MCF 10A (cell line): ENCODE results near the gene SLC50A1. TPM values are rescaled to one million over a fixed set of nuclear protein-coding genes. Genes with fewer than 3 reads are reported as not detected.

Source experiments
- BruUV-seq: library from RNA; stranded (reverse); fragments of 400-500 nt; replicated peaks from 2 replicates; lab custom pipeline; 2021; lab: Mats Ljungman, UMichigan
- CTCF ChIA-PET: fragments of 300-600 bp; sonication (Branson Sonifier 250); formaldehyde crosslinking; extraction: SDS; loops from one replicate; lab custom pipeline; 2021; ENCODE audit warnings: antibody characterized with exemption, inconsistent platforms; lab: Yijun Ruan, JAX
- POLR2A ChIA-PET: fragments of 300-600, 350-650 bp; sonication (Branson Sonifier 250); formaldehyde crosslinking; extraction: SDS; loops from one replicate; lab custom pipeline; 2020; ENCODE audit warnings: antibody characterized with exemption, inconsistent platforms; lab: Yijun Ruan, JAX
- DNase-seq: peaks from one replicate; pipeline ENCODE4 v3.0.0-alpha.2; 2018; ENCODE audit not compliant: unreplicated experiment
- H3K27ac Mint-ChIP-seq: one replicate; pipeline ENCODE4 v1.8.0; 2022; ENCODE audit warnings: mild to moderate bottlenecking, low read depth, mixed read lengths; ENCODE audit not compliant: unreplicated experiment
- H3K27me3 Mint-ChIP-seq: one replicate; pipeline ENCODE4 v1.8.0; 2022; ENCODE audit warnings: mixed read lengths; ENCODE audit not compliant: insufficient read depth, unreplicated experiment
- H3K36me3 Mint-ChIP-seq: one replicate; pipeline ENCODE4 v1.8.0; 2022; ENCODE audit warnings: mild to moderate bottlenecking, moderate library complexity, mixed read lengths; ENCODE audit not compliant: insufficient read depth, unreplicated experiment
- H3K4me1 Mint-ChIP-seq: one replicate; pipeline ENCODE4 v1.8.0; 2022; ENCODE audit warnings: mixed read lengths; ENCODE audit not compliant: insufficient read depth, unreplicated experiment
- H3K4me3 Mint-ChIP-seq: one replicate; pipeline ENCODE4 v1.8.0; 2022; ENCODE audit warnings: mild to moderate bottlenecking, moderate library complexity, mixed read lengths; ENCODE audit not compliant: unreplicated experiment
- H3K9me3 Mint-ChIP-seq: one replicate; pipeline ENCODE4 v1.8.0; 2022; ENCODE audit warnings: mixed read lengths; ENCODE audit not compliant: unreplicated experiment
- intact Hi-C: fragments of 100-400 bp; cut with micrococcal nuclease; formaldehyde crosslinking; loops from 2 replicates; pipeline ENCODE4 v1.14.1; 2022
- total RNA-seq: library from RNA; stranded (reverse); gene quantifications from 2 replicates; pipeline ENCODE4 v1.2.3, GENCODE V29; 2022
- TF ChIP-seq, protein P1 (sequence below): fragments of 200-600 bp; IDR thresholded peaks from one replicate; pipeline ENCODE4 v1.8.0; 2022; ENCODE audit warnings: antibody characterized with exemption, mild to moderate bottlenecking; ENCODE audit not compliant: unreplicated experiment

SLC50A1 gene
- total RNA-seq, 1 experiment from 2014 or later = 91.2 TPM

DNA sequence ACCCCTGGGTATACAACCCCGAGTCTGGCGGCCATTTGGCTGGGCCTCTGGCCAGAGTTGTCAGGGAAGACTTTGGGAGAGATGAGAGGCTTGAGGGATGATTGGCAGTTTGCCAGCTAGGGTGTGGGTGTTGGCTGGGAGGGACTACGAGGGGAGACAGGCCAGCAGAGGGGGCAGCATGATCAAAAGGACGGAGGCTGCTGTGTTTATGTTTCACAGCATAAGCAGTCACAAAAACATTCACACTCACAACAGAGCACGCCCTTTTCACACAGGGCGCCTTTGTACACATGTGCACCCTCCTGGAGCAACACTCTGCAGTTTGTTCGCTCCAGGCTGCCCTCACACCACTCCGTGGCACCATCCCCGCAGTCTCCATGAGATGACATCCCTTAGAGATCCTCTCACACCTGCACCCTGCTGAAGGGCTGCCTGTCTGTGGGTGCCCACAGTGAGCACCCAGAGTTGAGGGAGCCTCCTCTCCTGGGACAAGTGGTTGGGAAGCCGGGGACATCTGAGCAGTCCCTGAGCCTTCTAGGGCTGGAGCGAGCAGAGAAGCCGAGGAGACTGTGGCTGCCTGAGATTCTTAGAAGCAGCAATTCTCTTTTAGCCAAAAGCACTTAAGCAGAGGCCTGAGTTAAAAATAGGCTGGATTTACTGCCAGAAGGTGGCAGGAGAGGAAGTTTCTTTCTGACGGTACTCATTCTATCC, 41.6 kb upstream of the SLC50A1 start:
- H3K9me3 Mint-ChIP-seq = no peaks in the 10 kb centered on the region
- peak; percentile 76 for DNase-seq
- POLR2A ChIA-PET = interaction anchor here (1.3 to 5.7 kb wide), 4 partner anchors 33 to 79 kb away, joined by 7 to 66 read pairs (median 14); partner anchors contain the start of genes EFNA1, KRTCAP2 and SLC50A1
- no peaks in the 10 kb centered on the region for H3K36me3 Mint-ChIP-seq
- peaks cover 17% of the 10 kb centered on the region for H3K27me3 Mint-ChIP-seq
- BruUV-seq = no TSS peak
- TF ChIP-seq, protein P1, sequence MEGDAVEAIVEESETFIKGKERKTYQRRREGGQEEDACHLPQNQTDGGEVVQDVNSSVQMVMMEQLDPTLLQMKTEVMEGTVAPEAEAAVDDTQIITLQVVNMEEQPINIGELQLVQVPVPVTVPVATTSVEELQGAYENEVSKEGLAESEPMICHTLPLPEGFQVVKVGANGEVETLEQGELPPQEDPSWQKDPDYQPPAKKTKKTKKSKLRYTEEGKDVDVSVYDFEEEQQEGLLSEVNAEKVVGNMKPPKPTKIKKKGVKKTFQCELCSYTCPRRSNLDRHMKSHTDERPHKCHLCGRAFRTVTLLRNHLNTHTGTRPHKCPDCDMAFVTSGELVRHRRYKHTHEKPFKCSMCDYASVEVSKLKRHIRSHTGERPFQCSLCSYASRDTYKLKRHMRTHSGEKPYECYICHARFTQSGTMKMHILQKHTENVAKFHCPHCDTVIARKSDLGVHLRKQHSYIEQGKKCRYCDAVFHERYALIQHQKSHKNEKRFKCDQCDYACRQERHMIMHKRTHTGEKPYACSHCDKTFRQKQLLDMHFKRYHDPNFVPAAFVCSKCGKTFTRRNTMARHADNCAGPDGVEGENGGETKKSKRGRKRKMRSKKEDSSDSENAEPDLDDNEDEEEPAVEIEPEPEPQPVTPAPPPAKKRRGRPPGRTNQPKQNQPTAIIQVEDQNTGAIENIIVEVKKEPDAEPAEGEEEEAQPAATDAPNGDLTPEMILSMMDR = peak; percentile 50
- intact Hi-C loops = loop anchor here (1.0 kb wide), 2 partner anchors 30 to 73 kb away; no protein-coding TSS in a partner anchor
- H3K4me3 Mint-ChIP-seq = no peak overlapping the region
- CTCF ChIA-PET = interaction anchor here (0.6 to 6.8 kb wide), 17 partner anchors 8 to 500 kb away, joined by 3 to 380 read pairs (median 10); partner anchors contain the start of genes DPM3, EFNA1, KRTCAP2 and SLC50A1
- no peak overlapping the region for H3K27ac Mint-ChIP-seq
- peaks cover 26% of the 10 kb centered on the region for H3K4me1 Mint-ChIP-seq

DNA sequence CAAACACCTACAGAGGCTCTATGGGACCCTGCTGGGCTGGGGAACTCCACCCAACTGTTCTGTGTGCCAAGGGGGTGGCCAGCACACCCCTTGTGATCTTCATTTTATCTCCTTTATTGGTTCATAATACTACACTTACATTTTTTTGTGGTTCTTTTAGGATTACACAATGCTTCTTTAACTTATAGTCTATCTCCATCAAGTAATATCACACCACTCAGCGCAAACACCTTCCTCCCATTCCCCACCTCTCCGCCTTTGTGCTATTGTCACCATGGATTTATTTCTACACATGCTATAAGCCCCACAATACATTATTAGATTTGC, 41.1 kb upstream of the SLC50A1 start:
- Mint-ChIP-seq H3K36me3 (no peaks in the 10 kb centered on the region), H3K4me1 (peaks cover 26% of the 10 kb centered on the region), H3K9me3 (no peaks in the 10 kb centered on the region), H3K27ac (no peak overlapping the region), H3K27me3 (peaks cover 17% of the 10 kb centered on the region), H3K4me3 (no peak overlapping the region)
- no peak for DNase-seq
- BruUV-seq = no TSS peak
- TF ChIP-seq, protein P1 = no peak
- POLR2A ChIA-PET = interaction anchor here (0.5 to 5.7 kb wide), 5 partner anchors 12 to 78 kb away, joined by 4 to 66 read pairs (median 8); partner anchors contain the start of genes EFNA1, KRTCAP2 and SLC50A1
- intact Hi-C loops = loop anchor here (1.0 kb wide), 2 partner anchors 30 to 73 kb away; no protein-coding TSS in a partner anchor
- CTCF ChIA-PET = interaction anchor here (0.6 to 4.8 kb wide), 21 partner anchors 9 to 229 kb away, joined by 3 to 58 read pairs (median 9); partner anchors contain the start of gene KRTCAP2

DNA sequence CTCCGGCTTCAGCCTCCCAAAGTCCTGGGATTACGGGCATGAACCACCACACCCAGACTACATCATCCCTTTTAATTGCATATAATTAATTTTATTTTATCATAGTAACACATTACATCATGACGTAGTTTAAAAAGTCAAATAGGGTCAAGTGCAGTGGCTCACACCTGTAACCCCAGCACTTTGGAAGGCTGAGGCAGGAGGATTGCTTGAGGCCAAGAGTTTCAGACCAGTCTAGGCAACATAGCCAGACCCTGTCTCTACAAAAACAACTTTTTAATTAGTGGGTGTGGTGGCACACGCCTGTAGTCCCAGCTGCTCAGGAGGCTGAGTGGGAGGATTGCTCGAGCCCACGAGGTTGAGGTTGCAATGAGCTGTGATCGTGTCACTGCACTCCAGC, 36.3 kb upstream of the SLC50A1 start:
- intact Hi-C loops = no loop called here
- POLR2A ChIA-PET = interaction anchor here (0.6 to 5.7 kb wide), 3 partner anchors 28 to 126 kb away, joined by 3 to 66 read pairs (median 3); partner anchors contain the start of genes EFNA1 and FLAD1
- peaks cover 12% of the 10 kb centered on the region for H3K4me1 Mint-ChIP-seq
- H3K27ac Mint-ChIP-seq = no peak overlapping the region
- CTCF ChIA-PET = interaction anchor here (0.6 to 1.8 kb wide), 5 partner anchors 8 to 133 kb away, joined by 3 to 13 read pairs (median 8); no protein-coding TSS in a partner anchor
- DNase-seq = no peak
- no peaks in the 10 kb centered on the region for H3K9me3 Mint-ChIP-seq
- TF ChIP-seq, protein P1 = no peak
- BruUV-seq = no TSS peak
- H3K4me3 Mint-ChIP-seq = no peak overlapping the region
- peaks cover 7% of the 10 kb centered on the region for H3K36me3 Mint-ChIP-seq
- peaks cover 17% of the 10 kb centered on the region for H3K27me3 Mint-ChIP-seq

DNA sequence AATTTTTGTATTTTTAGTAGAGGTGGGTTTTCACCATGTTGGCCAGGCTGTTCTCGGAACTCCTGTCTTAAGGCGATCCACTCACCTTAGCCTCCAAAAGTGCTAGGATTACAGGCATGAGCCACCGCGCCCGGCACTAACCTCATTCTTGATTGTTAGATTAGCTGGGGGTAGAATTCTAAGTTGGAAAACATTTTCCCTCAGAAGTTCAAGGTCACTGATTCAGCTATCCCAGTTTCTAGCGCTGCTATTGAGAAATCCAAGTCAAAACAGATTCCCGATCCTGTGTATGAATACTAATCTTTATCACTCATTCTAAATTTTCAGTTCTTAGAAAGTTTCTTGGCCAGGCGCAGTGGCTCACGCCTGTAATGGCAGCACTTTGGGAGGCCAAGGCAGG, 32.3 kb upstream of the SLC50A1 start:
- intact Hi-C loops = no loop called here
- DNase-seq = no peak
- no peak overlapping the region for H3K4me3 Mint-ChIP-seq
- H3K27me3 Mint-ChIP-seq = no peaks in the 10 kb centered on the region
- H3K4me1 Mint-ChIP-seq = peaks cover 12% of the 10 kb centered on the region
- BruUV-seq = no TSS peak
- H3K27ac Mint-ChIP-seq = no peak overlapping the region
- ChIA-PET POLR2A (interaction anchor here (0.7 to 4.2 kb wide), 4 partner anchors 21 to 32 kb away, joined by 4 to 29 read pairs (median 7); partner anchors contain the start of gene SLC50A1), CTCF (interaction anchor here (0.6 to 5.6 kb wide), 4 partner anchors 13 to 177 kb away, joined by 3 to 51 read pairs (median 6); partner anchors contain the start of gene KRTCAP2)
- H3K36me3 Mint-ChIP-seq = peaks cover 7% of the 10 kb centered on the region
- no peaks in the 10 kb centered on the region for H3K9me3 Mint-ChIP-seq
- TF ChIP-seq, protein P1 = no peak
